ENCODE measurements around the gene TEDC2.

TEDC2 gene

GRCh38 chr16:2449118-2449517 lies 10.8 kb upstream of the TEDC2 start:
- no peaks in the 10 kb centered on the region for H3K9me2 ChIP-seq (replicated peaks; ENCODE audit: insufficient read depth, low read length)
- no peak overlapping the region for H3K27ac ChIP-seq (ENCODE audit: low read length)
- H3K4me2 ChIP-seq (ENCODE audit: low read depth, low read length), result no peak overlapping the region
- no peaks in the 10 kb centered on the region for H3K4me1 ChIP-seq (ENCODE audit: low read length)
- H3K79me2 ChIP-seq (ENCODE audit: low read length), result peaks cover 7% of the 10 kb centered on the region
- H2AFZ ChIP-seq (ENCODE audit: low read length), result no peak overlapping the region
- H3K9me3 ChIP-seq (replicated peaks; ENCODE audit: insufficient read depth, low read length), result no peaks in the 10 kb centered on the region
- H3K9ac ChIP-seq (ENCODE audit: low read length), result no peak overlapping the region
- no peak overlapping the region for H3K4me3 ChIP-seq (ENCODE audit: low read length)
- no peaks in the 10 kb centered on the region; the same call in 1 of the 2 replicates for H3K36me3 ChIP-seq (replicated peaks; ENCODE audit: insufficient read depth, low read length)
- H3F3A ChIP-seq (ENCODE audit: insufficient read depth, low read length), result no peaks in the 10 kb centered on the region
- no peak for DNase-seq
- TF ChIP-seq EZH2phosphoT487 (IDR thresholded peaks at IDR 0.05; ENCODE audit: low read length) (no peak), EZH2 (optimal IDR thresholded peaks at IDR 0.05; ENCODE audit: low read depth, low read length) (no peak), CTCF (IDR thresholded peaks at IDR 0.05; ENCODE audit: low read length) (no peak)
- no peaks in the 10 kb centered on the region for H3K27me3 ChIP-seq (replicated peaks; ENCODE audit: insufficient read depth, low read length)
- H4K20me1 ChIP-seq (ENCODE audit: insufficient read depth, low read length), result no peaks in the 10 kb centered on the region

- H3K27ac ChIP-seq (ENCODE audit: low read length), result no peak overlapping the region
- no peaks in the 10 kb centered on the region for H3K9me3 ChIP-seq (replicated peaks; ENCODE audit: insufficient read depth, low read length)
- no peak overlapping the region for H3K4me2 ChIP-seq (ENCODE audit: low read depth, low read length)
- no peak overlapping the region for H3K9ac ChIP-seq (ENCODE audit: low read length)
- H2AFZ ChIP-seq (ENCODE audit: low read length), result no peak overlapping the region
- H3K9me2 ChIP-seq (replicated peaks; ENCODE audit: insufficient read depth, low read length), result no peaks in the 10 kb centered on the region
- no peak for DNase-seq
- H4K20me1 ChIP-seq (ENCODE audit: insufficient read depth, low read length), result no peaks in the 10 kb centered on the region
- peaks cover 4% of the 10 kb centered on the region for H3K79me2 ChIP-seq (ENCODE audit: low read length)
- no peak for TF ChIP-seq EZH2 (optimal IDR thresholded peaks at IDR 0.05; ENCODE audit: low read depth, low read length)
- TF ChIP-seq CTCF (IDR thresholded peaks at IDR 0.05; ENCODE audit: low read length), result no peak
- H3K4me1 ChIP-seq (ENCODE audit: low read length), result no peaks in the 10 kb centered on the region
- no peaks in the 10 kb centered on the region for H3K27me3 ChIP-seq (replicated peaks; ENCODE audit: insufficient read depth, low read length)
- no peak overlapping the region for H3K4me3 ChIP-seq (ENCODE audit: low read length)
- H3K36me3 ChIP-seq (replicated peaks; ENCODE audit: insufficient read depth, low read length), result no peaks in the 10 kb centered on the region; the same call in 1 of the 2 replicates
- H3F3A ChIP-seq (ENCODE audit: insufficient read depth, low read length), result no peaks in the 10 kb centered on the region
These were observed 9.4 kb upstream of the TEDC2 start for GRCh38 chr16:2450535-2450934.

GRCh38 chr16:2450975-2451381 lies 8.9 kb upstream of the TEDC2 start:
- Histone ChIP-seq H3K9ac (ENCODE audit: low read length) (no peak overlapping the region), H3K4me3 (ENCODE audit: low read length) (no peak overlapping the region), H3K9me2 (replicated peaks; ENCODE audit: insufficient read depth, low read length) (no peaks in the 10 kb centered on the region), H3K27ac (ENCODE audit: low read length) (no peak overlapping the region), H3K9me3 (replicated peaks; ENCODE audit: insufficient read depth, low read length) (no peaks in the 10 kb centered on the region), H3K79me2 (ENCODE audit: low read length) (peaks cover 4% of the 10 kb centered on the region), H3K4me2 (ENCODE audit: low read depth, low read length) (no peak overlapping the region), H4K20me1 (ENCODE audit: insufficient read depth, low read length) (no peaks in the 10 kb centered on the region), H3K27me3 (replicated peaks; ENCODE audit: insufficient read depth, low read length) (no peaks in the 10 kb centered on the region), H3F3A (ENCODE audit: insufficient read depth, low read length) (no peaks in the 10 kb centered on the region), H3K36me3 (replicated peaks; ENCODE audit: insufficient read depth, low read length) (no peaks in the 10 kb centered on the region; the same call in 1 of the 2 replicates), H2AFZ (ENCODE audit: low read length) (no peak overlapping the region), H3K4me1 (ENCODE audit: low read length) (no peaks in the 10 kb centered on the region)
- TF ChIP-seq EZH2 (optimal IDR thresholded peaks at IDR 0.05; ENCODE audit: low read depth, low read length) (no peak), EZH2phosphoT487 (IDR thresholded peaks at IDR 0.05; ENCODE audit: low read length) (no peak), CTCF (IDR thresholded peaks at IDR 0.05; ENCODE audit: low read length) (no peak)
- no peak for DNase-seq
